Urinary bladder (tissue), 4 donors: ENCODE results near the gene DCBLD2. TPM values are rescaled to one million over a fixed set of nuclear protein-coding genes. Genes with fewer than 3 reads are reported as not detected.
"Not testable (repeated sequence)": the region's sequence is repeated elsewhere in the genome, so short reads cannot be mapped to it uniquely, and the experiment has no call there.

Experiments
- DNase-seq: peaks from one replicate; pipeline ENCODE4 v3.0.0-alpha.2; 2015; ENCODE audit errors: extremely low spot score
- H3K27ac ChIP-seq: one replicate; pipeline ENCODE4 v1.5.1; 2013; ENCODE audit warnings: low read depth, mild to moderate bottlenecking, moderate library complexity
- H3K36me3 ChIP-seq: one replicate; pipeline ENCODE4 v1.6.1; 2013; ENCODE audit warnings: mild to moderate bottlenecking, moderate library complexity; ENCODE audit not compliant: insufficient read depth
- H3K4me1 ChIP-seq: one replicate; pipeline ENCODE4 v1.6.1; 2013; ENCODE audit warnings: mild to moderate bottlenecking, moderate library complexity; ENCODE audit not compliant: insufficient read depth
- H3K4me3 ChIP-seq: one replicate; pipeline ENCODE4 v1.5.1; 2013; ENCODE audit warnings: low read depth, low read length
- WGBS: extraction: QIAGEN DNeasy Blood & Tissue Kit; methylation state at CpG from one replicate; pipeline ENCODE4 v1.1.7; 2013; 5-methylcytosine and 5-hydroxymethylcytosine counted together
- polyA plus RNA-seq: library from polyadenylated mRNA; stranded (reverse); fragments of 200-250 nt; gene quantifications from one replicate; pipeline ENCODE4 v1.2.3, GENCODE V29; 2013
- total RNA-seq: library from RNA; depleted of rRNA; stranded (reverse); fragments of >200 nt; gene quantifications from one replicate; pipeline ENCODE4 v1.2.3, GENCODE V29; 2014
- donor health status: healthy with polysubstance abuse.
- donor health status: healthy.

Gene DCBLD2
- total and polyA plus RNA-seq, 2 donors = 16.0 to 79.6 TPM

GRCh38 chr3:98882614-98883333 lies 18.7 kb downstream of the DCBLD2 start:
- not testable (repeated sequence) for H3K4me1 ChIP-seq, DNase-seq, H3K27ac ChIP-seq, H3K36me3 ChIP-seq, H3K4me3 ChIP-seq
- 92% methylated on average over 5 of the region's 5 CpGs for WGBS

- H3K4me3 ChIP-seq = no peak overlapping the region
- no peak for DNase-seq
- WGBS = 95% methylated on average over 2 of the region's 2 CpGs
- H3K4me1 ChIP-seq = no peaks in the 10 kb centered on the region
- H3K36me3 ChIP-seq = no peaks in the 10 kb centered on the region
- H3K27ac ChIP-seq = no peak overlapping the region
Observed at GRCh38 chr3:98877132-98877531, 24.4 kb downstream of the DCBLD2 start.

- no peak for DNase-seq
- Histone ChIP-seq H3K4me3 (no peak overlapping the region), H3K36me3 (no peaks in the 10 kb centered on the region), H3K27ac (no peak overlapping the region), H3K4me1 (no peaks in the 10 kb centered on the region)
- WGBS = 44% methylated on average over 3 of the region's 3 CpGs
Observed at GRCh38 chr3:98875535-98875934, 26.0 kb downstream of the DCBLD2 start.

- no peak for DNase-seq
- Histone ChIP-seq H3K27ac (no peak overlapping the region), H3K4me1 (no peaks in the 10 kb centered on the region), H3K4me3 (no peak overlapping the region), H3K36me3 (no peaks in the 10 kb centered on the region)
- WGBS = 86% methylated on average over 6 of the region's 6 CpGs
Observed at GRCh38 chr3:98874602-98875249, 26.8 kb downstream of the DCBLD2 start.

DNA sequence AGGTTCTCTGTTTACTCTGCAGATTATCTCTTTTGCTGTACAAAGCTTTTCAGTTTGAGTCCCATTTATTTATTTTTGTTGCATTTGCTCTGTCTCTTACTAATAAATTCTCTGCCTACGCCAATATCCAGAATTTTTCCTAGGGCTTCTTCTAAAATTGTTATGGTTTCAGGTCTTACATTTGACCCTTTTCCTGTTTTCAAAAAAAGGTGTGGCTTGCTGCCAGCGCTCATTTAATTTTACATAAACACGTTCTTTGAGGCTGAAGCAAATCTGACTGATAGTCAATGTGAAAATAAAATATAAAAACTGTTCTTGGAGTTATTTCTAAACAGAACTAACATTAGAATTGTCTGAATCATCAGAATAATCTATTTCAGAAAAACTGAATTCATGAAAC lies 32.1 kb downstream of the DCBLD2 start:
- WGBS = 80% methylated on average over 3 of the region's 3 CpGs
- no peak overlapping the region for H3K27ac ChIP-seq
- no peaks in the 10 kb centered on the region for H3K36me3 ChIP-seq
- H3K4me1 ChIP-seq = no peaks in the 10 kb centered on the region
- no peak overlapping the region for H3K4me3 ChIP-seq
- no peak for DNase-seq

DNA sequence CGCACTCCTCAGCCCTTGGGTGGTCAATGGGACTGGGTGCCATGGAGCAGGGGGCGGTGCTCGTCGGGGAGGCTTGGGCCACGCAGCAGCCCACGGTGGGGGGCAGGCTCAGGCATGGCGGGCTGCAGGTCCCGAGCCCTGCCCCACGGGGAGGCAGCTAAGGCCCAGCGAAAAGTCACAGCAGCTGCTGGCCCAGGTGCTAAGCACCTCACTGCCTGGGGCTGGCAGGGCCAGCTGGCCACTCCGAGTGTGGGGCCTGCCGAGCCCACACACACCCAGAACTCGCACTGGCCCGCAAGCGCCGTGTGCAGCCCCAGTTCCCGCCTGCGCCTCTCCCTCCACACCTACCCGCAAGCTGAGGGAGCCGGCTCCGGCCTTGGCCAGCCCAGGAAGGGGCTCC lies 43.5 kb downstream of the DCBLD2 start:
- not testable (repeated sequence) for H3K4me3 ChIP-seq

GRCh38 chr3:98857258-98857657 lies 44.2 kb downstream of the DCBLD2 start:
- not testable (repeated sequence) for H3K4me3 ChIP-seq, H3K36me3 ChIP-seq, H3K27ac ChIP-seq, H3K4me1 ChIP-seq, DNase-seq
- 97% methylated on average over 9 of the region's 9 CpGs for WGBS

More for the DNA sequence above, 43.5 kb downstream of the DCBLD2 start:
- not testable (repeated sequence) for H3K27ac ChIP-seq, H3K4me1 ChIP-seq, DNase-seq, H3K36me3 ChIP-seq
- 98% methylated on average over 21 of the region's 21 CpGs for WGBS

DNA sequence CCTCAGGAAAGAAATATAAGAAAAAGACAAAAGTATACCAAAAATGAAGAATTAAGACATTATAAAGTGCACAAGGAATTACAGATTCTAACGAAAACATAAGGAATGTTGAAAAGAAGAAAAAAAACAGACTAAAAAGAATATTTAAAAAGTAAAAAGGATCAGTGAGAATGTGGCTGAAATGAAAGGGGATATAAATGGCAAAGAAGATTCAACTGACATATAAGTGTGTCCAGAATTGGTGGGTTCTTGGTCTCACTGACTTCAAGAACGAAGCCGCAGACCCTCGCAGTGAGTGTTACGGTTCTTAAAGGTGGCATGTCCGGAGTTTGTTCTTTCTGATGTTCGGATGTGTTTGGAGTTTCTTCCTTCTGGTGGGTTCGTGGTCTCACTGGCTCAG lies 44.8 kb downstream of the DCBLD2 start:
- 97% methylated on average over 8 of the region's 8 CpGs for WGBS
- peaks cover 2% of the 10 kb centered on the region for H3K36me3 ChIP-seq
- H3K4me3 ChIP-seq = no peak overlapping the region
- H3K27ac ChIP-seq = no peak overlapping the region
- no peak for DNase-seq
- no peaks in the 10 kb centered on the region for H3K4me1 ChIP-seq

DNA sequence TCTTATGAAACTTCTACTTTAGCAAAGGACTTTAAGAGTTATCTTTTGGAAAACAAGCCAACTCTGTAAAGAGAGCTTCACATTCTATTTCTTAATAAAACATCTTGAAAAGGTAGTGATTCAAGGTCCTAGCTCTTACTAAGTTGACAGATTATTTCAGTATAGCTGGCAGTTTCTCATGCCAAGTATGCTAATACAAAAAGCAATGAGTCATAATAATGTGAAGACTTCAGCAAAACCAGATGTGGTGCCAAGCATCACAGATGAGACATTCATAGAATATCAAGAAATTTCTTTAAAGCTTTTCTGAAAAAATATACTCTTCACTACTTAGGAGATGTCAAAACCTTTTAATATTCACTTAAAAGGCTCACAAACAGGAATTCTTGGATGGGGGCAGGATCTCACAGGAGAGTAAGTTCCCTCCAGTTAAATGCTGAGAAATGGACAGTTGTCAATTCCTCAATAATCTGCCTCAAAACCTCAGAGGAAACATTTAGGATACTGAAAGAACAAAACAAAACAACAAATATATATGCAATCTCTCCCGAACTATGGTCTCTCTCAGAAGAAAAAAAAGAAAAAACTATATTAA lies 45.6 kb downstream of the DCBLD2 start:
- no peaks in the 10 kb centered on the region for H3K4me1 ChIP-seq
- peaks cover 2% of the 10 kb centered on the region for H3K36me3 ChIP-seq
- DNase-seq = no peak
- 89% methylated on average over 1 of the region's 1 CpG for WGBS
- no peak overlapping the region for H3K4me3 ChIP-seq
- no peak overlapping the region for H3K27ac ChIP-seq

DNA sequence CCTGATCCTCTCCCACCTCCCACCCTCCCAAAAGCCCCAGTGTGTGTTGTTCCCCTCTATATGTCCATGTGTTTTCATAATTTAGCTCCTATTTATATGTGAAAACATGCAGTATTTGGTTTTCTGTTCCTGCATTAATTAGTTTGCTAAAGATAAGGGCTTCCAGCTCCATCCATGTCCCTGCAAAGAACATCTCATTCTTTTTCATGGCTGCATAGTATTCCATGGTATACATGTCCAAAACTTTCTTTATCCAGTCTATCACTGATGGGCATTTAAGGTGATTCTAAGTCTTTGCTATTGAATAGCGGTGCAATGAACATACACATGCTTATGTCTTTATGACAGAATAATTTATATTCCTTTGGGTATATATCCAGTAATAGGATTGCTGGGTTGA lies 53.4 kb downstream of the DCBLD2 start:
- Histone ChIP-seq H3K36me3 (peaks cover 4% of the 10 kb centered on the region), H3K27ac (no peak overlapping the region), H3K4me1 (no peaks in the 10 kb centered on the region), H3K4me3 (no peak overlapping the region)
- DNase-seq = no peak
- 100% methylated on average over 1 of the region's 1 CpG for WGBS

DNA sequence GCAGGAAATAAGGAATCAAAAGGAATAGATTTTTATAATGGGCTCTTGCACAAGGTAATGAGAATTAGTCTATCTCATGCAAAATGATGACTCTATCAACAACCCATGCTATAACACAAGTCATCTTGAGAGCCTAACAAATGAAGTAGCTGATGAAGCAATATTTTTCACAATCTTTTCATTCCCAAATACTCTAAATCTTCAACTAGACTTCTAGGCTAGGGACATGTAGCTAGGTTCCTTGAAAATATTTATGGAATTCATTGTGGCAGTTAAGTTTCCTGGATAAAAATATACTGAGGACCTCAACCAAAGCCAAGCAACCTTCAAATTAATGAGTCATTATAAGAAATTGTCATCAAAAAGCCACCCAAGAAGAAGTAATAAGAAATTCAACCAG lies 55.4 kb downstream of the DCBLD2 start:
- peaks cover 4% of the 10 kb centered on the region for H3K36me3 ChIP-seq
- no peak for DNase-seq

GRCh38 chr3:98843266-98843959 lies 58.1 kb downstream of the DCBLD2 start:
- no peak for DNase-seq
- WGBS = 43% methylated on average over 7 of the region's 7 CpGs
- H3K27ac ChIP-seq = no peak overlapping the region
- peaks cover 2% of the 10 kb centered on the region for H3K36me3 ChIP-seq
- H3K4me1 ChIP-seq = no peaks in the 10 kb centered on the region
- H3K4me3 ChIP-seq = no peak overlapping the region

More for the DNA sequence above, 55.4 kb downstream of the DCBLD2 start:
- H3K27ac ChIP-seq = no peak overlapping the region
- H3K4me3 ChIP-seq = no peak overlapping the region
- H3K4me1 ChIP-seq = no peaks in the 10 kb centered on the region

GRCh38 chr3:98839846-98840245 lies 61.6 kb downstream of the DCBLD2 start:
- Histone ChIP-seq H3K36me3 (no peaks in the 10 kb centered on the region), H3K4me1 (no peaks in the 10 kb centered on the region), H3K4me3 (no peak overlapping the region), H3K27ac (no peak overlapping the region)
- DNase-seq = no peak
- WGBS = 89% methylated on average over 3 of the region's 3 CpGs

- not testable (repeated sequence) for DNase-seq, H3K36me3 ChIP-seq, H3K4me1 ChIP-seq, H3K27ac ChIP-seq, H3K4me3 ChIP-seq
- 96% methylated on average over 5 of the region's 5 CpGs for WGBS
Observed at GRCh38 chr3:98831060-98831459, 70.4 kb downstream of the DCBLD2 start.
